ENCODE data around the gene SLC28A3. TPM values are rescaled to one million over a fixed set of nuclear protein-coding genes. Genes with fewer than 3 reads are reported as not detected.

The SLC28A3 gene
- total RNA-seq, 1 experiment from 2014 or later: not detected

- ATAC-seq (no peak), DNase-seq (no peak)
- Histone ChIP-seq H3K4me3 (ENCODE audit: low read length) (no peak overlapping the region), H3K9me3 (ENCODE audit: low read length) (no peaks in the 10 kb centered on the region), H3K36me3 (ENCODE audit: low read depth, low read length) (no peaks in the 10 kb centered on the region), H3K79me2 (ENCODE audit: low read length) (no peaks in the 10 kb centered on the region), H3K9me2 (replicated peaks; ENCODE audit: low read length) (no peaks in the 10 kb centered on the region), H4K20me1 (ENCODE audit: low read length) (no peaks in the 10 kb centered on the region), H3K4me1 (ENCODE audit: insufficient read depth, low read length) (peaks cover 26% of the 10 kb centered on the region), H3K27ac (ENCODE audit: low read length) (no peak overlapping the region), H3F3A (ENCODE audit: low read length, unreplicated experiment) (no peaks in the 10 kb centered on the region), H2AFZ (ENCODE audit: low read length) (no peak overlapping the region), H3K27me3 (ENCODE audit: low read length) (no peaks in the 10 kb centered on the region), H3K9ac (ENCODE audit: low read length) (no peak overlapping the region), H3K4me2 (ENCODE audit: low read length) (no peak overlapping the region)
- intact Hi-C loops (cut with micrococcal nuclease): no loop called here
- ChIA-PET POLR2A (ENCODE audit: unreplicated experiment) (no interaction called here), CTCF (no interaction called here)
- no TSS peak for BruUV-seq (replicated peaks)
- TF ChIP-seq EZH2 (IDR thresholded peaks at IDR 0.05; ENCODE audit: low read length, unreplicated experiment) (no peak), EZH2phosphoT487 (IDR thresholded peaks at IDR 0.05; ENCODE audit: borderline replicate concordance, low read length) (no peak)
- TF ChIP-seq, protein P1, sequence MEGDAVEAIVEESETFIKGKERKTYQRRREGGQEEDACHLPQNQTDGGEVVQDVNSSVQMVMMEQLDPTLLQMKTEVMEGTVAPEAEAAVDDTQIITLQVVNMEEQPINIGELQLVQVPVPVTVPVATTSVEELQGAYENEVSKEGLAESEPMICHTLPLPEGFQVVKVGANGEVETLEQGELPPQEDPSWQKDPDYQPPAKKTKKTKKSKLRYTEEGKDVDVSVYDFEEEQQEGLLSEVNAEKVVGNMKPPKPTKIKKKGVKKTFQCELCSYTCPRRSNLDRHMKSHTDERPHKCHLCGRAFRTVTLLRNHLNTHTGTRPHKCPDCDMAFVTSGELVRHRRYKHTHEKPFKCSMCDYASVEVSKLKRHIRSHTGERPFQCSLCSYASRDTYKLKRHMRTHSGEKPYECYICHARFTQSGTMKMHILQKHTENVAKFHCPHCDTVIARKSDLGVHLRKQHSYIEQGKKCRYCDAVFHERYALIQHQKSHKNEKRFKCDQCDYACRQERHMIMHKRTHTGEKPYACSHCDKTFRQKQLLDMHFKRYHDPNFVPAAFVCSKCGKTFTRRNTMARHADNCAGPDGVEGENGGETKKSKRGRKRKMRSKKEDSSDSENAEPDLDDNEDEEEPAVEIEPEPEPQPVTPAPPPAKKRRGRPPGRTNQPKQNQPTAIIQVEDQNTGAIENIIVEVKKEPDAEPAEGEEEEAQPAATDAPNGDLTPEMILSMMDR (conservative IDR thresholded peaks at IDR 0.05; ENCODE audit: low read depth, low read length): no peak
Measured at GRCh38 chr9:84320231-84320630, 20.3 kb downstream of the SLC28A3 start.

DNA sequence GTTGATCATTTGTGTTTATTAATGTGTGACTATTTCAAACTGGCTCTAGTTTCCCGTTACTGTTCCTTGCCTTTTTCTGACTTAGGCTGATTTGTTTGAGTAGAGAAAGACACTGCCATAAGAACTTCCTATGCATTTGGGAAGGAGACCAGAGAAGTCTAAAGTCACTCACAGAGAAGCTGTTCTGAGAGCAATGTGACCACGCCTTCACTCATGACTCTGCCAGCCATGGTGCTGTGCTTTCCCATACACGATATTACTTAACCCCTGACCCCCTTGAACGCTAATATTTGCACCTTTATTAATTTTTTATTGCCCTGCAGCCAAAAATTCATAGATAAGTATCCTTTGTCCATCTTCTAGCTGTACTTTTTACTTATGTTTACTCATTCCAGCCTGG lies 20.9 kb downstream of the SLC28A3 start:
- no peaks in the 10 kb centered on the region for H4K20me1 ChIP-seq (ENCODE audit: low read length)
- ChIA-PET CTCF (interaction anchor here (0.6 kb wide), 1 partner anchor 157 kb away, joined by 9 read pairs; no protein-coding TSS in a partner anchor), POLR2A (ENCODE audit: unreplicated experiment) (no interaction called here)

DNA sequence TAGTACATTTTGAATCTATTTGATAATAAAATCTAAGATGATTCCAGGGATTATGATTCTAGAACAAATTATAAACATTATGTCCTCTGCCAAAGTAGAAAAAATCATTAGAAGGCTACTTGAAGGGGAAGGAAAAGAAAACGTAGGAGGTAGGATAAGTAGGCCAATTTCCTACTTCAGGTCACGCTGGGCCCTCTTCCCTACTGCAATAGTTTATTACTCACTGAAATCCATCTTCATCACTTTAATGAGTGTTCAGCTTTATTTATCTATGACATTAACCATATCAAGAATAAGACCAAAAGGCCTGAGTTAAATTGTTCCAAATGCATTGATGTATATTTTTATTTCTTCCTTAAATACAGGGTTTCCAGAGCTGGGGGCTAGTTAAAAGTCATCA lies 21.6 kb downstream of the SLC28A3 start:
- POLR2A ChIA-PET (ENCODE audit: unreplicated experiment): no interaction called here
- no peaks in the 10 kb centered on the region for H3K36me3 ChIP-seq (ENCODE audit: low read depth, low read length)
- no peaks in the 10 kb centered on the region for H3K79me2 ChIP-seq (ENCODE audit: low read length)
- H3K9me3 ChIP-seq (ENCODE audit: low read length): no peaks in the 10 kb centered on the region
- peaks cover 15% of the 10 kb centered on the region for H3K4me1 ChIP-seq (ENCODE audit: insufficient read depth, low read length)
- ATAC-seq (no peak), DNase-seq (no peak)
- H3F3A ChIP-seq (ENCODE audit: low read length, unreplicated experiment): no peaks in the 10 kb centered on the region
- H2AFZ ChIP-seq (ENCODE audit: low read length): no peak overlapping the region
- no peaks in the 10 kb centered on the region for H3K9me2 ChIP-seq (replicated peaks; ENCODE audit: low read length)
- H3K4me2 ChIP-seq (ENCODE audit: low read length): no peak overlapping the region
- H3K27ac ChIP-seq (ENCODE audit: low read length): no peak overlapping the region
- TF ChIP-seq EZH2 (IDR thresholded peaks at IDR 0.05; ENCODE audit: low read length, unreplicated experiment) (no peak), EZH2phosphoT487 (IDR thresholded peaks at IDR 0.05; ENCODE audit: borderline replicate concordance, low read length) (no peak)
- TF ChIP-seq, protein P1 (conservative IDR thresholded peaks at IDR 0.05; ENCODE audit: low read depth, low read length): no peak
- no peaks in the 10 kb centered on the region for H3K27me3 ChIP-seq (ENCODE audit: low read length)
- intact Hi-C loops (cut with micrococcal nuclease): no loop called here
- no TSS peak for BruUV-seq (replicated peaks)
- H3K4me3 ChIP-seq (ENCODE audit: low read length): no peak overlapping the region
- no peak overlapping the region for H3K9ac ChIP-seq (ENCODE audit: low read length)
- H4K20me1 ChIP-seq (ENCODE audit: low read length): no peaks in the 10 kb centered on the region
- CTCF ChIA-PET: no interaction called here

More for the DNA sequence above, 20.9 kb downstream of the SLC28A3 start:
- Histone ChIP-seq H3K9me3 (ENCODE audit: low read length) (no peaks in the 10 kb centered on the region), H3K9ac (ENCODE audit: low read length) (no peak overlapping the region), H3K4me2 (ENCODE audit: low read length) (no peak overlapping the region), H3K27me3 (ENCODE audit: low read length) (no peaks in the 10 kb centered on the region), H2AFZ (ENCODE audit: low read length) (no peak overlapping the region), H3K27ac (ENCODE audit: low read length) (no peak overlapping the region), H3K79me2 (ENCODE audit: low read length) (no peaks in the 10 kb centered on the region), H3K9me2 (replicated peaks; ENCODE audit: low read length) (no peaks in the 10 kb centered on the region), H3K4me1 (ENCODE audit: insufficient read depth, low read length) (peaks cover 20% of the 10 kb centered on the region), H3K4me3 (ENCODE audit: low read length) (no peak overlapping the region), H3F3A (ENCODE audit: low read length, unreplicated experiment) (no peaks in the 10 kb centered on the region), H3K36me3 (ENCODE audit: low read depth, low read length) (no peaks in the 10 kb centered on the region)
- BruUV-seq (replicated peaks): no TSS peak
- ATAC-seq (no peak), DNase-seq (no peak)
- TF ChIP-seq, protein P1 (conservative IDR thresholded peaks at IDR 0.05; ENCODE audit: low read depth, low read length): no peak
- no peak for TF ChIP-seq EZH2phosphoT487 (IDR thresholded peaks at IDR 0.05; ENCODE audit: borderline replicate concordance, low read length)
- TF ChIP-seq EZH2 (IDR thresholded peaks at IDR 0.05; ENCODE audit: low read length, unreplicated experiment): no peak
- intact Hi-C loops (cut with micrococcal nuclease): no loop called here
